Vagina (tissue), 2 donors: Measurements from ENCODE around the gene CAMK1G.

Source experiments
- CTCF ChIP-seq, 3 experiments: fragments of 450-650 bp in 2 of 3; fragments of 200-600 bp in 1 of 3; sonication (generic) in 1 of 3; IDR thresholded peaks; one replicate each; pipeline ENCODE4 v1.5.1; 2017 to 2019; ENCODE audit warnings: antibody characterized with exemption in 3 of 3, mild to moderate bottlenecking in 2 of 3, moderate library complexity in 2 of 3
- POLR2A ChIP-seq, 2 donors: fragments of 450-650 bp; IDR thresholded peaks; one replicate each; pipeline ENCODE4 v1.6.1; 2017; ENCODE audit warnings: antibody characterized with exemption in 2 of 2, mild to moderate bottlenecking in 2 of 2, moderate library complexity in 2 of 2

GRCh38 chr1:209593747-209594146 lies 10.2 kb downstream of the CAMK1G start:
- no peak for TF ChIP-seq CTCF (IDR thresholded peaks at IDR 0.05)
- no peak for TF ChIP-seq POLR2A (IDR thresholded peaks at IDR 0.05)
